Middle frontal gyrus (tissue), 1 donor: ENCODE data around the gene IGFLR1.
"Not testable (repeated sequence)": the region's sequence is repeated elsewhere in the genome, so short reads cannot be mapped to it uniquely, and the experiment has no call there.

Experiments used
- DNase-seq: peaks from one replicate; pipeline ENCODE4 v3.0.0-alpha.2; 2015; ENCODE audit warnings: low spot score; ENCODE audit errors: extremely low spot score

Gene IGFLR1

GRCh38 chr19:35712567-35713505 is 29.4 kb downstream of the IGFLR1 start:
- DNase-seq: no peak

- DNase-seq: no peak
These were observed 31.2 kb downstream of the IGFLR1 start for GRCh38 chr19:35710784-35711723.

DNA sequence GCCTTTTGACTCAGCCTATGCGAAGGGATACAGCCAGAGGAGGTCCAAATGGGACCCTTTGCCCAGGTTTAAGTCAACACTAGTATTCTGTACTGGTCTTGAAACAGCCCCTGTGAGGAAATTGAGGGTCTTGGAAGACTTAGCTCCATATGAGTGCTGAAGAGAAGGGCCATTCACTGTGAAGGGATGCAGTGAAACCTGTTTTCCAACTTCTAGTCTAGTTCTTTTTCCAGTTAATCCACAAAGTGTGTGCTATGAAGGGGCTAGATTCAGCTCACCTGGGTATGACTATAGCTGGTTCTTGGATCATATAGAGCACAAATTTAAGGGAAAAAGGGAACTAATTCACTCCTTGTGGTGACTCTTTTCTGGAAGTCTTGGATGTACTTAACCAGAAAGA is 33.9 kb downstream of the IGFLR1 start:
- no peak for DNase-seq

- DNase-seq: no peak
These were observed 38.0 kb downstream of the IGFLR1 start, which contains the start of gene ZBTB32 for GRCh38 chr19:35704218-35704617. TSS of gene ZBTB32 (plus strand) at chr19:35704558. CDS start at chr19:35714627, 10,069 bp downstream.

DNA sequence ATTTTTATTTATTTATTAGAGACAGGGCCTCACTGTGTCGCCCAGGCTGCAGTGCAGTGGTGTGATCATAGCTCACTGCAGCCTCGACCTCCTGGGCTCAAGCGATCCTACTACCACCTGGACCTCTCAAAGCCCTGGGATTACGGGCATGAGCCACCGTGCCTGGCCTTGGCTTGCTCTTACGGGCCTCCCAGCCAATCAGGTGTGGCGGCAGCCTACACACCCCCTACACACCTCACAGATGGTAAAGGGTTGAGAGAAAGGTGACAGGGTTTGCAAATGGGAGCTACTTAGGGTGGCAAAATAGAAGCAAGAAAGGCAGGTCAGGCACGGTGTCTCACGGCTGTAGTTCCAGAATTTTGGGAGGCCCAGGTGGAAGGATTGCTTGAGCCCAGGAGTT is 38.9 kb downstream of the IGFLR1 start:
- DNase-seq: no peak

DNA sequence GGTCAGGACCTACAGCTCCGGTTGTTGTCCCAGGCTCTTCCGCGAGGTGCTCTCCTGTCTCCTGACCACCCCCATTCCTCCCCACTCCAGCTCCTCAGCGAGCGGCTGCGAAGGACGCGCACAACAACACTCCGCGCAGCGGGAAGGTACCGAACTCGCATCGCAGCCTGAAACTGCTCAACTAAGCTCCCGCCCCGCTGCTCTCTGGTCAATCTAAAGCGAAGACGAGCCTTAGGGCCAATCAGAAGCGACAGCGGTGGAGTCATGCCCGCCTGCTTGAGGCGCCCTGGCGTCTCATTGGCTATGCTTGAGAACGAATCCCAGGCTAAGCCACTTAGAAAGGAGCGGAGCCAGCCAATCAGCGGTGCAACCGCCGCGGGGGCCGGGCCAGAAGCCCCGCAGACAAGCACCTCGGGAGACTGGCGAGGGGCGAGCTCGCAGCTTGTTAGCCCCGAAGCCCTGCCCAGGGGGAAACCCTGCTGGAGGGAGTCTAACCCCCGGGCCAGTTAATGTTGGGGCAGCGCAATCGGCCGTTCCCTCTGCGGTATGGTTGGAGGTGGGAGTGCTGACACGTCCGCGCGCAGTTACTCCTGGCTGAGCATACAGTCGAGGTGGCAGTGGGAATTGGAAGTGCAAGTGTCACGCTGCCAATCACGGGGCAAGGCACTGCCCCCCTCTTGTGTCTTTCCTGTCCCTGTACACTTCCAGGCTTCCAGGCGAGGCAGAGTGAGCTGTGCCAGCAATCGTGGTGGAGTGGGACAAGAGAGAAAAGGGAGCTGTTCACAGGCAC is 39.8 kb downstream of the IGFLR1 start:
- peak; percentile 98 for DNase-seq

DNA sequence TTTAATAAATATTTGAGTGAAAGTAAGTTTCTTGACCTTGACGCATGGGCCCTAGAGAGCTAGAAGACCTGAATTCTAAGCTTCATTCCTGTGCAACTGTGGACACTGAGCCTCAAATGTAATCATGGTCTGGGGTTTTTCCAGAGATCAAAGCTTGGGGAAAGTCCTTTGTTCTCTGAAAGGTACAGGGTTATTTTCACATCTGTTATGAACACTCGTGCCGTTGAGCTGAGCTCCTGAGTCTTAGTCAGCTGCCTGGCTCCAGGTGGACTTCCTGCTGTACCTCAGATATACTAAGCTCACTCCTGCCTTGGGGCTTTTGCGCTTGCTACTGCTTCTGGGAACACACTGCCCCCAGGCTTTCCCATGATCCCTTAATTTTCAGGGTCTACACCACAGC is 45.4 kb downstream of the IGFLR1 start:
- DNase-seq: no peak

DNA sequence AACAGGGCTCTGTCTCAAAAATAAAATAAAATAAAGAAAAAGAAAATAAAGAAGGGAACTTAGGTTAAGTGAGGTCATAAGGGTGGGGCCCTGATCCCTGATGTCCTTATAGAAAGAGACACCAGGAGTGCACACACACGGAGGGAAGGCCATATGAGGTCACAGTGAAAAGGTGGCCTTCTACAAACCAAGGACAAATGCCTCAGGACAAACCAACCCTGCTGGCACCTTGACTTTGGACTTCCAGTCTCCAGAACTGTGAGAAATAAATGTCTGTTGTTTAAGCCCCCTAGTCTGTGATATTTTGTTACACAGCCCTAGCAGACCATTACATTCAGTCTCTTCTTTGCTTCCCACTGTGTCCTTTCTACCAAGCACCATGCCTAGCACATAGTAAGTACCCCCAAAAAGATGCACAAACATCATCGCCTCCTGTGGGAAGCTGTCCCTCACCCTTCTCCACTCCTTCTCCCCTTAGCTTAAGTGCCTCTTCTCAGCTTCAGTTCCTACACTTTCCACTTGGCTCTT is 46.3 kb downstream of the IGFLR1 start:
- no peak for DNase-seq

DNA sequence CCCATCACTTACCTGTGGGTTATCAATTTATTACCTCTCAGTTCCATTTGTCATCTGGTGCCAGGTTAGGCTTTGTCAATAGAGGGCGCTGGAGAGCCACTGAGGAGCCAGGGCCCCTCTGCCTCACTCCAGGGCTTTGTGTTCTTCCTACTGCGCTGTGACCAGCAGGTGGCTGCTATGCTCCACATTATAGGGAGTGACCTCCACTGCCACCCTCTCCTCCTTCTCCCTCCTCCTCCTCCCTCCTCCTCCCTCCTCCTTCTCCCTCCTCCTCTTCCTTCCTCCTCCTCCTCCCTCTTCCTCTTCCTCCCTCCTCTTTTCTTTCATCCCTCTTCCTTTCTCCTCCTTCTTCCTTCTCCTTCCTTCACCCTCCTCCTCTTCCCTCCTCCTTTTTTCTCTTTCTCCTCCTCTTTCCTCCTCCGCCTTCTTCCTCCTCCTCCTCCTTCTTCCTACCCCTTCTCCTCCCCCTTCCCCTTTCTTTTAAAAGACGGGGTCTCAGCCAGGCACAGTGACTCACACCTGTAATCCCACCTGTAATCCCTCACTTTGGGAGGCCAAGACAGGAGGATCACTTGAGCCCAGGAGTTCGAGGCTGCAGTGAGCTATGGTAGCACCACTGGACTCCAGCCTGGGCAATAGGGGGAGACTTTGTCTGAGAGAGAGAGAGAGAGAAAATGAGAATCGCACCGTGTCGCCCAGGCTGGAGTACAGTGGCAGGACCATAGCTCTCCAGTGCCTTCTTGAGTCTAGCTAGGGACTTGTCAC is 48.2 kb downstream of the IGFLR1 start:
- DNase-seq: peak; percentile 65

GRCh38 chr19:35693422-35693821 is 48.8 kb downstream of the IGFLR1 start:
- DNase-seq: no peak

DNA sequence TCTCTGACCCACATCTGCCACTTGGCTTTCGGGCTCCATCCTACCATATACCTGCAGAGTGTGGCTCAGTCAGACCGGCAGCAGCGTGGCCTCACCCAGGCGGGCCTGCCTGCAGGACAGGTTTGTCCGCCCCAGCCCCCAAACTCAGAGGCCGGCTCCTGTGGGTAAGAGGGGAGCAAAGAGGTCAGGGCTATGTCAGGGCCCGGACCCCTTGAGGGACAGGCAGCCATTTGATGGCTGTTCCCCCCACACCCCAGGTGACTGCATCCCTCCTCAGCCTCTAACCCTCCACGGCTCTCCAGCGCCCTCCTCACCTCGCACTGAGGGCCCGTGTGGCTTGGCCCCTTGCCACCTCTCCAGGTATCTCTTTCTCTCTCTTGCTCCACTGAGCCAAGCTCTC is 50.2 kb downstream of the IGFLR1 start:
- no peak for DNase-seq

DNA sequence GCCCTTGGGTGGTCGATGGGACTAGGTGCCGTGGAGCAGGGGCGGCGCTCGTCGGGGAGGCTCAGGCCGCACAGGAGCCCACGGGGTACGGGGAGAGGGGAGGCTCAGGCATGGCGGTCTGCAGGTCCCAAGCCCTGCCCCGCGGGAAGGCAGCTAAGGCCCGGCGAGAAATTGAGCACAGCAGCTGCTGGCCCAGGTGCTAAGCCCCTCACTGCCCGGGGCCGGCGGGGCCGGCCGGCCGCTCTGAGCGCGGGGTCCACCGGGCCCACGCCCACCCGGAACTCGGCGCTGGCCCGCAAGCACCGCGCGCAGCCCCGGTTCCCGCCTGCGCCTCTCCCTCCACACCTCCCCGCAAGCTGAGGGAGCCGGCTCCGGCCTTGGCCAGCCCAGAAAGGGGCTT is 51.1 kb downstream of the IGFLR1 start:
- not testable (repeated sequence) for DNase-seq

- no peak for DNase-seq
These were observed 52.4 kb downstream of the IGFLR1 start for GRCh38 chr19:35689836-35690235.
